Liver (tissue), 9 donors: ENCODE results near the gene SIGLECL1. TPM values are rescaled to one million over a fixed set of nuclear protein-coding genes. Genes with fewer than 3 reads are reported as not detected.

Experiments used
- DNase-seq: peaks from one replicate; pipeline ENCODE4 v3.0.0-alpha.2; 2017; ENCODE audit warnings: low spot score
- H3K27ac ChIP-seq, 2 donors: one replicate each; pipeline ENCODE4 v1.7.0; 2013; ENCODE audit warnings: inconsistent platforms in 2 of 2, low read length in 2 of 2, control low read depth in 1 of 2, low read depth in 1 of 2, mild to moderate bottlenecking in 1 of 2
- H3K27me3 ChIP-seq, 4 donors: one replicate each; pipeline versions ENCODE4 v1.6.1 to v1.7.0; 2013; ENCODE audit warnings: low read length in 3 of 4, inconsistent platforms in 1 of 4, mild to moderate bottlenecking in 1 of 4, moderate library complexity in 1 of 4; ENCODE audit not compliant: control insufficient read depth in 4 of 4, insufficient read depth in 4 of 4
- H3K36me3 ChIP-seq, 4 donors: one replicate each; pipeline versions ENCODE4 v1.6.1 to v1.7.0; 2013; ENCODE audit warnings: low read length in 3 of 4, mild to moderate bottlenecking in 3 of 4, low read depth in 1 of 4, moderate library complexity in 1 of 4; ENCODE audit not compliant: control insufficient read depth in 4 of 4, insufficient read depth in 3 of 4
- H3K4me1 ChIP-seq, 4 donors: one replicate each; pipeline versions ENCODE4 v1.6.1 to v1.7.0; 2013; ENCODE audit warnings: low read length in 3 of 4, mild to moderate bottlenecking in 3 of 4, moderate library complexity in 1 of 4; ENCODE audit not compliant: control insufficient read depth in 4 of 4, insufficient read depth in 4 of 4
- H3K4me3 ChIP-seq, 3 donors: one replicate each; pipeline versions ENCODE4 v1.6.1 to v1.7.0; 2013; ENCODE audit warnings: low read length in 3 of 3, control low read depth in 1 of 3, low read depth in 1 of 3, mild to moderate bottlenecking in 1 of 3
- H3K9ac ChIP-seq, 2 donors: one replicate each; pipeline ENCODE4 v1.7.0; 2013; ENCODE audit warnings: low read length in 2 of 2, mild to moderate bottlenecking in 2 of 2, moderate library complexity in 2 of 2, control low read depth in 1 of 2, low read depth in 1 of 2
- H3K9me3 ChIP-seq, 4 donors: one replicate each; pipeline versions ENCODE4 v1.6.1 to v1.7.0; 2013; ENCODE audit warnings: low read length in 3 of 4; ENCODE audit not compliant: control insufficient read depth in 4 of 4
- EGR1 ChIP-seq, 2 donors: IDR thresholded peaks; 2 replicates each; pipeline ENCODE4 v1.6.1; 2016 to 2018; ENCODE audit warnings: antibody characterized with exemption in 2 of 2, low read depth in 2 of 2
- FOXA1 ChIP-seq: IDR thresholded peaks from 2 replicates; pipeline ENCODE4 v1.6.1; 2016; ENCODE audit warnings: antibody characterized with exemption
- HNF4A ChIP-seq, 2 donors: conservative IDR thresholded peaks; 2 replicates each; pipeline ENCODE4 v1.6.1; 2016; ENCODE audit warnings: antibody characterized with exemption in 2 of 2, mild to moderate bottlenecking in 2 of 2
- HNF4G ChIP-seq: IDR thresholded peaks from 2 replicates; pipeline ENCODE4 v1.6.1; 2016; ENCODE audit warnings: antibody characterized with exemption
- NR2F2 ChIP-seq: IDR thresholded peaks from 2 replicates; pipeline ENCODE4 v1.6.1; 2016; ENCODE audit warnings: antibody characterized with exemption
- RXRA ChIP-seq, 2 donors: IDR thresholded peaks; 2 replicates each; pipeline ENCODE4 v1.6.1; 2017 to 2018; ENCODE audit warnings: antibody characterized with exemption in 2 of 2, mild to moderate bottlenecking in 1 of 2
- SP1 ChIP-seq: IDR thresholded peaks from 2 replicates; pipeline ENCODE4 v1.6.1; 2018; ENCODE audit warnings: antibody characterized with exemption, mild to moderate bottlenecking
- TAF1 ChIP-seq: conservative IDR thresholded peaks from 2 replicates; pipeline ENCODE4 v1.6.1; 2016; ENCODE audit warnings: antibody characterized with exemption, mild to moderate bottlenecking
- WGBS: extraction: QIAGEN DNeasy Blood & Tissue Kit; methylation state at CpG from one replicate; pipeline ENCODE4 v1.1.7; 2013; 5-methylcytosine and 5-hydroxymethylcytosine counted together
- polyA plus RNA-seq, 2 donors: library from polyadenylated mRNA; stranded (reverse) in 1 of 2; unstranded in 1 of 2; fragments of 200-250 nt in 1 of 2; fragments of >200 nt in 1 of 2; fragmentation: Nextera tagmentation in 1 of 2; extraction: Ambion mirVana in 1 of 2; gene quantifications; one replicate each; pipeline versions ENCODE4 v1.2.1 to v1.2.3, GENCODE V29; 2013 to 2015
- total RNA-seq, 2 donors: library from RNA; depleted of rRNA; stranded (reverse); fragments of >200 nt; gene quantifications; one replicate each; pipeline ENCODE4 v1.2.3, GENCODE V29; 2014
- TF ChIP-seq, protein P1 (sequence below): fragments of 150-350 bp; IDR thresholded peaks from 2 replicates; pipeline ENCODE4 v1.5.1; 2017; ENCODE audit warnings: improper control_type of control experiment, low read depth, low read length; ENCODE audit not compliant: missing input control
- TF ChIP-seq, protein P2 (sequence below): IDR thresholded peaks from 2 replicates; pipeline ENCODE4 v1.6.1; 2016; ENCODE audit warnings: antibody characterized with exemption
- TF ChIP-seq, protein P3 (sequence below): IDR thresholded peaks from 2 replicates; pipeline ENCODE4 v1.6.1; 2016; ENCODE audit warnings: antibody characterized with exemption, mild to moderate bottlenecking
- TF ChIP-seq, protein P4 (sequence below): IDR thresholded peaks from 2 replicates; pipeline ENCODE4 v1.6.1; 2016; ENCODE audit warnings: antibody characterized with exemption
- TF ChIP-seq, protein P5 (sequence below): IDR thresholded peaks from 2 replicates; pipeline ENCODE4 v1.6.1; 2016; ENCODE audit warnings: antibody characterized with exemption
- donor health status: healthy.
- donor health status: healthy.
- donor health status: healthy.
- donor health status: healthy.
- donor health status: healthy.

Gene SIGLECL1
- total and polyA plus RNA-seq, 4 donors: 0.05 TPM; not detected in 3

DNA sequence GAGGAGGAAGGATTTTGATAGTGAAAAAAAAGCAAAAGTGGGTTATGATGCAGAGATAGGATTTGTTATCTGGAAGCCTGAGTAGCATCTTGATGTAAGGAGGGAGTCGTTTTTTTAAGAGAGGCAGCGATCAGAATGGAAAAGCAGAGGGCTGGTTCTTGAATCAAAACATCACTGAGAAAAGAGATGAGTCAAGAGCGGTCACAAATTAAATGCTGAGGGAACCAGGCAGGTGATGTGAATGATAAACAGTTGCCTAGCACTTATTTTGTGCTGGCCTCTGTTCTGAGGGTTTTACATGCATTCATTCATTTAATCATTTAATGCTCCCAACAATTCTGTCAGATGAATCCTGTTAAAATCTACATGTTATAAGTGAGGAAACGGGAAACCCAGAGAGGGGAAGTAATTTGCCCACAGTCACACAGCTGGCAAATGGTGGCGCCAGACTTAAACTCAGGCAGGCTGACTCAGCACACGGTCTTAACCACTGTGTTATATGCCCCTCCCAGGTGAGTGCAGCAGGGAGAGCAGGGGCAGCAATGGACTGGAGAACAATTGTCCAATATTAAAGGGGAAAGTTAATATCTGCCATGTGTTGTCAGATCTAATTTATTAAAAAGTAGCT, 21.4 kb downstream of the SIGLECL1 start:
- no peak for DNase-seq
- 60% methylated on average over 6 of the region's 6 CpGs for WGBS

DNA sequence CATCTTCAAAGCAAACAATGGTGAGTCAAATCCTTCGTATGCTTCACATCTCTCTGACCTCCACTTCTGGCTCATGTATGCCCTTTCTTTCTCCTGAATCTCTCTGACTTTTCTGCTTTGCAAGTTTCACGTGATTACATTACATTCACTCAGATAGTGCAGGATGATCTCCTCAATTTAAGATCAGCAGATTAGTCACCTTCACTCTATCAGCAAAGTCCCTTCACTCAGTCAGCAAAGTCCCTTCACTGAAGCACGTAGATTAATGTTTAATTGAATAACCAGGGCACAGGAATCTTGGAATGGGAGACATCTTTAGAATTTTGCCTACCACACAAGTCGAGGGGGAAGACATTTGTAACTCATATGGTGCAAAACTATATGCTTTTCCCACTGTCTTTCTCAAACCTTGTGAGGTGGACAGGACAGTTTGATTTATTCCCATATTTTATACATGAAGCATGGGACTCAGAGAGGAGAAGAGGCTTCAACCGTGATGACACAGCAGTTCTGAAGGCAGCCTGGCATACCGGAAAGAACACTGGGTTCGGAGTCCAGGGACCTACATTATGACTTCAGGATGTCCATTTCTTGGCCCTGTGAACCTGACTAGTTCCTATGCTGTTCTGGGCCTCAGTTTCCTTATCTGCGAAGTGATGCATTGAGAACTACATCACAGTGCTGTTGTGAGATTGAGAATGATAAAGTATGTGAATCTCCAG, 23.3 kb downstream of the SIGLECL1 start:
- H3K27ac ChIP-seq: no peak overlapping the region
- no peaks in the 10 kb centered on the region for H3K36me3 ChIP-seq
- peaks cover 0 to 6% (median under 1%) of the 10 kb centered on the region in 4 donors for H3K27me3 ChIP-seq
- 71% methylated on average over 8 of the region's 8 CpGs for WGBS
- H3K4me3 ChIP-seq: no peak overlapping the region
- H3K9ac ChIP-seq: no peak overlapping the region
- no peaks in the 10 kb centered on the region for H3K9me3 ChIP-seq
- TF ChIP-seq SP1 (no peak), EGR1 (IDR thresholded peaks at IDR 0.05; ENCODE audit: low read depth in 2 of 2) (no peak), HNF4A (conservative IDR thresholded peaks at IDR 0.05) (no peak), TAF1 (no peak), RXRA (IDR thresholded peaks at IDR 0.05) (no peak), FOXA1 (no peak)
- TF ChIP-seq, protein P1, sequence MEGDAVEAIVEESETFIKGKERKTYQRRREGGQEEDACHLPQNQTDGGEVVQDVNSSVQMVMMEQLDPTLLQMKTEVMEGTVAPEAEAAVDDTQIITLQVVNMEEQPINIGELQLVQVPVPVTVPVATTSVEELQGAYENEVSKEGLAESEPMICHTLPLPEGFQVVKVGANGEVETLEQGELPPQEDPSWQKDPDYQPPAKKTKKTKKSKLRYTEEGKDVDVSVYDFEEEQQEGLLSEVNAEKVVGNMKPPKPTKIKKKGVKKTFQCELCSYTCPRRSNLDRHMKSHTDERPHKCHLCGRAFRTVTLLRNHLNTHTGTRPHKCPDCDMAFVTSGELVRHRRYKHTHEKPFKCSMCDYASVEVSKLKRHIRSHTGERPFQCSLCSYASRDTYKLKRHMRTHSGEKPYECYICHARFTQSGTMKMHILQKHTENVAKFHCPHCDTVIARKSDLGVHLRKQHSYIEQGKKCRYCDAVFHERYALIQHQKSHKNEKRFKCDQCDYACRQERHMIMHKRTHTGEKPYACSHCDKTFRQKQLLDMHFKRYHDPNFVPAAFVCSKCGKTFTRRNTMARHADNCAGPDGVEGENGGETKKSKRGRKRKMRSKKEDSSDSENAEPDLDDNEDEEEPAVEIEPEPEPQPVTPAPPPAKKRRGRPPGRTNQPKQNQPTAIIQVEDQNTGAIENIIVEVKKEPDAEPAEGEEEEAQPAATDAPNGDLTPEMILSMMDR: no peak
- TF ChIP-seq, protein P2, sequence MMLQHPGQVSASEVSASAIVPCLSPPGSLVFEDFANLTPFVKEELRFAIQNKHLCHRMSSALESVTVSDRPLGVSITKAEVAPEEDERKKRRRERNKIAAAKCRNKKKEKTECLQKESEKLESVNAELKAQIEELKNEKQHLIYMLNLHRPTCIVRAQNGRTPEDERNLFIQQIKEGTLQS: no peak
- TF ChIP-seq, protein P3, sequence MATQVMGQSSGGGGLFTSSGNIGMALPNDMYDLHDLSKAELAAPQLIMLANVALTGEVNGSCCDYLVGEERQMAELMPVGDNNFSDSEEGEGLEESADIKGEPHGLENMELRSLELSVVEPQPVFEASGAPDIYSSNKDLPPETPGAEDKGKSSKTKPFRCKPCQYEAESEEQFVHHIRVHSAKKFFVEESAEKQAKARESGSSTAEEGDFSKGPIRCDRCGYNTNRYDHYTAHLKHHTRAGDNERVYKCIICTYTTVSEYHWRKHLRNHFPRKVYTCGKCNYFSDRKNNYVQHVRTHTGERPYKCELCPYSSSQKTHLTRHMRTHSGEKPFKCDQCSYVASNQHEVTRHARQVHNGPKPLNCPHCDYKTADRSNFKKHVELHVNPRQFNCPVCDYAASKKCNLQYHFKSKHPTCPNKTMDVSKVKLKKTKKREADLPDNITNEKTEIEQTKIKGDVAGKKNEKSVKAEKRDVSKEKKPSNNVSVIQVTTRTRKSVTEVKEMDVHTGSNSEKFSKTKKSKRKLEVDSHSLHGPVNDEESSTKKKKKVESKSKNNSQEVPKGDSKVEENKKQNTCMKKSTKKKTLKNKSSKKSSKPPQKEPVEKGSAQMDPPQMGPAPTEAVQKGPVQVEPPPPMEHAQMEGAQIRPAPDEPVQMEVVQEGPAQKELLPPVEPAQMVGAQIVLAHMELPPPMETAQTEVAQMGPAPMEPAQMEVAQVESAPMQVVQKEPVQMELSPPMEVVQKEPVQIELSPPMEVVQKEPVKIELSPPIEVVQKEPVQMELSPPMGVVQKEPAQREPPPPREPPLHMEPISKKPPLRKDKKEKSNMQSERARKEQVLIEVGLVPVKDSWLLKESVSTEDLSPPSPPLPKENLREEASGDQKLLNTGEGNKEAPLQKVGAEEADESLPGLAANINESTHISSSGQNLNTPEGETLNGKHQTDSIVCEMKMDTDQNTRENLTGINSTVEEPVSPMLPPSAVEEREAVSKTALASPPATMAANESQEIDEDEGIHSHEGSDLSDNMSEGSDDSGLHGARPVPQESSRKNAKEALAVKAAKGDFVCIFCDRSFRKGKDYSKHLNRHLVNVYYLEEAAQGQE: no peak
- TF ChIP-seq, protein P4, sequence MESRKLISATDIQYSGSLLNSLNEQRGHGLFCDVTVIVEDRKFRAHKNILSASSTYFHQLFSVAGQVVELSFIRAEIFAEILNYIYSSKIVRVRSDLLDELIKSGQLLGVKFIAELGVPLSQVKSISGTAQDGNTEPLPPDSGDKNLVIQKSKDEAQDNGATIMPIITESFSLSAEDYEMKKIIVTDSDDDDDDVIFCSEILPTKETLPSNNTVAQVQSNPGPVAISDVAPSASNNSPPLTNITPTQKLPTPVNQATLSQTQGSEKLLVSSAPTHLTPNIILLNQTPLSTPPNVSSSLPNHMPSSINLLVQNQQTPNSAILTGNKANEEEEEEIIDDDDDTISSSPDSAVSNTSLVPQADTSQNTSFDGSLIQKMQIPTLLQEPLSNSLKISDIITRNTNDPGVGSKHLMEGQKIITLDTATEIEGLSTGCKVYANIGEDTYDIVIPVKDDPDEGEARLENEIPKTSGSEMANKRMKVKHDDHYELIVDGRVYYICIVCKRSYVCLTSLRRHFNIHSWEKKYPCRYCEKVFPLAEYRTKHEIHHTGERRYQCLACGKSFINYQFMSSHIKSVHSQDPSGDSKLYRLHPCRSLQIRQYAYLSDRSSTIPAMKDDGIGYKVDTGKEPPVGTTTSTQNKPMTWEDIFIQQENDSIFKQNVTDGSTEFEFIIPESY: no peak
- DNase-seq: no peak
- H3K4me1 ChIP-seq: no peaks in the 10 kb centered on the region

More for the DNA sequence above, 21.4 kb downstream of the SIGLECL1 start:
- Histone ChIP-seq H3K27ac (no peak overlapping the region), H3K36me3 (no peaks in the 10 kb centered on the region), H3K9me3 (no peaks in the 10 kb centered on the region), H3K27me3 (peaks cover 0 to 6% (median 2%) of the 10 kb centered on the region in 4 donors), H3K4me1 (no peaks in the 10 kb centered on the region), H3K9ac (no peak overlapping the region), H3K4me3 (no peak overlapping the region)
- TF ChIP-seq TAF1: no peak
- no peak for TF ChIP-seq EGR1 (IDR thresholded peaks at IDR 0.05; ENCODE audit: low read depth in 2 of 2)
- TF ChIP-seq HNF4A (conservative IDR thresholded peaks at IDR 0.05): no peak
- no peak for TF ChIP-seq HNF4G
- TF ChIP-seq, protein P5, sequence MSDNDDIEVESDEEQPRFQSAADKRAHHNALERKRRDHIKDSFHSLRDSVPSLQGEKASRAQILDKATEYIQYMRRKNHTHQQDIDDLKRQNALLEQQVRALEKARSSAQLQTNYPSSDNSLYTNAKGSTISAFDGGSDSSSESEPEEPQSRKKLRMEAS: no peak
- TF ChIP-seq FOXA1: no peak
- TF ChIP-seq NR2F2: no peak
